Astrocyte (in vitro differentiated cells and primary cell): ENCODE measurements around the gene MINDY3. TPM values are rescaled to one million over a fixed set of nuclear protein-coding genes. Genes with fewer than 3 reads are reported as not detected.

Experiments used
- DNase-seq: peaks from one replicate; pipeline ENCODE4 v3.0.0-alpha.2; 2010; ENCODE audit warnings: low read depth
- FAIRE-seq: peaks from 2 replicates; lab custom pipeline; 2011; peaks lifted over from hg19 to GRCh38; lab: Jason Lieb, UNC
- H2AFZ ChIP-seq: 2 replicates; pipeline ENCODE4 v1.6.0; 2012; ENCODE audit warnings: low read depth, low read length, inconsistent platforms
- H3K27ac ChIP-seq: 2 replicates; pipeline ENCODE4 v1.5.1; 2011; ENCODE audit warnings: low read depth, low read length, inconsistent platforms
- H3K27me3 ChIP-seq: 2 replicates; pipeline ENCODE4 v1.6.0; 2011; ENCODE audit warnings: low read length, inconsistent platforms; ENCODE audit not compliant: insufficient read depth
- H3K36me3 ChIP-seq: 2 replicates; pipeline ENCODE4 v1.5.1; 2011; ENCODE audit warnings: low read length, inconsistent platforms; ENCODE audit not compliant: insufficient read depth
- H3K4me1 ChIP-seq: 2 replicates; pipeline ENCODE4 v1.5.1; 2011; ENCODE audit warnings: low read length, inconsistent platforms; ENCODE audit not compliant: insufficient read depth
- H3K4me2 ChIP-seq: 2 replicates; pipeline ENCODE4 v1.6.0; 2012; ENCODE audit warnings: low read length, inconsistent platforms
- H3K4me3 ChIP-seq: 2 replicates; pipeline ENCODE4 v1.5.1; 2011; ENCODE audit warnings: low read depth, mild to moderate bottlenecking, low read length, inconsistent platforms; ENCODE audit not compliant: insufficient read depth
- H3K79me2 ChIP-seq: 2 replicates; pipeline ENCODE4 v1.6.0; 2012; ENCODE audit warnings: mild to moderate bottlenecking, low read length, inconsistent platforms; ENCODE audit not compliant: insufficient read depth
- H3K9ac ChIP-seq: 2 replicates; pipeline ENCODE4 v1.6.0; 2012; ENCODE audit warnings: mild to moderate bottlenecking, low read length, inconsistent platforms
- H3K9me3 ChIP-seq: 2 replicates; pipeline ENCODE4 v1.5.1; 2012; ENCODE audit warnings: low read depth, mild to moderate bottlenecking, low read length, inconsistent platforms; ENCODE audit not compliant: insufficient read depth
- H4K20me1 ChIP-seq: 2 replicates; pipeline ENCODE4 v1.6.0; 2012; ENCODE audit warnings: low read length, inconsistent platforms; ENCODE audit not compliant: insufficient read depth
- H3K27ac Mint-ChIP-seq: one replicate; pipeline ENCODE4 v1.8.0; 2021; ENCODE audit warnings: mild to moderate bottlenecking, mixed read lengths; ENCODE audit not compliant: unreplicated experiment
- H3K27me3 Mint-ChIP-seq: one replicate; pipeline ENCODE4 v1.8.0; 2021; ENCODE audit warnings: low read depth, mixed read lengths; ENCODE audit not compliant: unreplicated experiment
- H3K36me3 Mint-ChIP-seq: one replicate; pipeline ENCODE4 v1.8.0; 2021; ENCODE audit warnings: low read depth, mixed read lengths; ENCODE audit not compliant: unreplicated experiment
- H3K4me1 Mint-ChIP-seq: one replicate; pipeline ENCODE4 v1.8.0; 2021; ENCODE audit warnings: low read depth, mixed read lengths; ENCODE audit not compliant: unreplicated experiment
- H3K4me3 Mint-ChIP-seq: one replicate; pipeline ENCODE4 v1.8.0; 2021; ENCODE audit warnings: mild to moderate bottlenecking, moderate library complexity, mixed read lengths; ENCODE audit not compliant: unreplicated experiment
- H3K9me3 Mint-ChIP-seq: one replicate; pipeline ENCODE4 v1.8.0; 2021; ENCODE audit warnings: mild to moderate bottlenecking, mixed read lengths; ENCODE audit not compliant: unreplicated experiment
- CTCF ChIP-seq: IDR thresholded peaks from 2 replicates; pipeline ENCODE4 v1.5.1; 2011; ENCODE audit warnings: low read depth, mild to moderate bottlenecking, inconsistent platforms, low read length, moderate library complexity; ENCODE audit not compliant: insufficient read depth
- EZH2 ChIP-seq: IDR thresholded peaks from 2 replicates; pipeline ENCODE4 v1.6.1; 2012; ENCODE audit warnings: mild to moderate bottlenecking, low read length, inconsistent platforms; ENCODE audit not compliant: insufficient read depth
- total RNA-seq: library from RNA; stranded (reverse); gene quantifications from 2 replicates; pipeline ENCODE4 v1.2.1, GENCODE V29; 2021

Gene MINDY3
- total RNA-seq, 1 donor from 2014 or later, result 28.4 TPM

GRCh38 chr10:15789793-15790525 is 70.3 kb downstream of the MINDY3 start:
- DNase-seq (peak; percentile 85), FAIRE-seq (peak; percentile 82)
- Mint-ChIP-seq H3K9me3 (no peaks in the 10 kb centered on the region), H3K36me3 (peaks cover 6% of the 10 kb centered on the region), H3K27me3 (no peaks in the 10 kb centered on the region), H3K4me3 (no peak overlapping the region), H3K4me1 (peaks cover 8% of the 10 kb centered on the region), H3K27ac (peak overlapping the region; percentile 75)
- Histone ChIP-seq H3K27ac (peak overlapping the region; percentile 21), H3K4me3 (no peak overlapping the region), H3K4me1 (no peaks in the 10 kb centered on the region), H3K36me3 (peaks cover 18% of the 10 kb centered on the region), H3K9ac (no peak overlapping the region), H3K9me3 (no peaks in the 10 kb centered on the region), H3K4me2 (peak overlapping the region; percentile 9), H2AFZ (no peak overlapping the region), H3K79me2 (no peaks in the 10 kb centered on the region), H3K27me3 (no peaks in the 10 kb centered on the region), H4K20me1 (no peaks in the 10 kb centered on the region)
- TF ChIP-seq CTCF (no peak), EZH2 (no peak)

GRCh38 chr10:15787426-15787825 is 72.9 kb downstream of the MINDY3 start:
- Histone ChIP-seq H3K27me3 (no peaks in the 10 kb centered on the region), H3K4me2 (no peak overlapping the region), H3K9ac (no peak overlapping the region), H4K20me1 (no peaks in the 10 kb centered on the region), H3K36me3 (peaks cover 18% of the 10 kb centered on the region), H3K4me1 (no peaks in the 10 kb centered on the region), H3K79me2 (no peaks in the 10 kb centered on the region), H3K27ac (no peak overlapping the region), H2AFZ (no peak overlapping the region), H3K9me3 (no peaks in the 10 kb centered on the region), H3K4me3 (no peak overlapping the region)
- FAIRE-seq (no peak), DNase-seq (no peak)
- TF ChIP-seq EZH2, result no peak
- no peak for TF ChIP-seq CTCF
- Mint-ChIP-seq H3K27ac (no peak overlapping the region), H3K9me3 (no peaks in the 10 kb centered on the region), H3K4me1 (peaks cover 15% of the 10 kb centered on the region), H3K27me3 (no peaks in the 10 kb centered on the region), H3K4me3 (no peak overlapping the region), H3K36me3 (peaks cover 9% of the 10 kb centered on the region)

GRCh38 chr10:15784662-15785300 is 75.5 kb downstream of the MINDY3 start:
- Histone ChIP-seq H3K4me1 (no peaks in the 10 kb centered on the region), H3K36me3 (peaks cover 19% of the 10 kb centered on the region), H3K9ac (no peak overlapping the region), H3K4me3 (no peak overlapping the region), H4K20me1 (no peaks in the 10 kb centered on the region), H3K9me3 (no peaks in the 10 kb centered on the region), H2AFZ (no peak overlapping the region), H3K27ac (no peak overlapping the region), H3K4me2 (no peak overlapping the region), H3K79me2 (no peaks in the 10 kb centered on the region), H3K27me3 (no peaks in the 10 kb centered on the region)
- TF ChIP-seq EZH2, result no peak
- no peak for TF ChIP-seq CTCF
- DNase-seq (peak; percentile 48), FAIRE-seq (no peak)
- no peak overlapping the region for H3K4me3 Mint-ChIP-seq
- no peaks in the 10 kb centered on the region for H3K9me3 Mint-ChIP-seq
- H3K36me3 Mint-ChIP-seq, result peaks cover 6% of the 10 kb centered on the region
- peaks cover 11% of the 10 kb centered on the region for H3K4me1 Mint-ChIP-seq
- no peaks in the 10 kb centered on the region for H3K27me3 Mint-ChIP-seq
- H3K27ac Mint-ChIP-seq, result peak overlapping the region; percentile 35
